GM21390 (cell line): ENCODE results near the gene SEMA6C.
"Not testable (repeated sequence)": the region's sequence is repeated elsewhere in the genome, so short reads cannot be mapped to it uniquely, and the experiment has no call there.

Experiments used
- ATAC-seq: cut with Tn5 transposase; IDR thresholded peaks from one replicate; pipeline ENCODE4 v1.9.1; 2021; ENCODE audit not compliant: unreplicated experiment

SEMA6C gene

DNA sequence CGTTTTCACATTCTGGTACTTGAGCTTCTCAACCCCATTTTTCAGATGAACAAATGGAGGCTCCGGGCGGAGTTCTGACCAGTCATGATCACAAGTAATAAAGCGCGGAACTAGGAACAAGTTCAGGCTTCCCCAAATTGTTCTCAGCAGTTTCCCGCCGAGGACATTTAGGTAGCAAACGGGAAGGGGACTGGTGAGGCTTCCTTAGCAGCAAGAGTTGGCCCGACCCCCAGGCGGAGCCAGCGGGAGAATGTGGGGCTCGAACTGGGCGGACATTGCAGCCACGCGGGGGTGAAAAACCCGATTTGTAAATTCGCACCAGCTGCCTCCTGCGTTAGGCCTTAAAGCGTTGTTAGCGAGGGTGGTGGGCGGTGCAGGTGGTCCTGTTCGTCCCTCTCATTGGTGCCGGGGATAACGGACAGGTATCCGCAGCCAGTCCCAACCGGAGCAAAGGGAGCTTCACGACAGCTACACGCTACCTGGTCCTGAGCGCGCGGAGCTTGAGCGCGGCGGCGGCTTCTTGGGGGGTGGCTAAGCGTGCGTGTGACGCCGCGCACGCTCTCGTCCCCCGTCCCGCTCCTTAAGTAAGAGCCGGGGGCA is 15.3 kb downstream of the SEMA6C start:
- ATAC-seq = no peak

DNA sequence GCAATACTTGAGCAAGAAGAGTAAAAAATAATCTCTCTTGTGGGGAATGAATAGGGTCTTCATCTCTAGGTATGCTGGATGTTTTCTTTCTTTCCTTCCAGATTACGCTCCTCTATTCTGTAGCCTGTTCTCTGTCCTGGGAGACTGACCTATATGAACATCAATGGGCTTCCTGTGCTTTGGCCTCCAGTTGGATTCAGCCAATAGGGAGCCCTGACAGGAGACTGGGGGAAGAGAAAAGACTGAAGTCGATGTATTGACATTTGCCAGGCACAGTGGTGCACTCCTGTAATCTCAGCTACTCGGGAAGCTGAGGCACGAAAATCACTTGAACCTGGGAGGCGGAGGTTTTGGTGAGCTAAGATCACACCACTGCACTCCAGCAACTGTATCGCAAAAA is 17.6 kb downstream of the SEMA6C start:
- no peak for ATAC-seq

DNA sequence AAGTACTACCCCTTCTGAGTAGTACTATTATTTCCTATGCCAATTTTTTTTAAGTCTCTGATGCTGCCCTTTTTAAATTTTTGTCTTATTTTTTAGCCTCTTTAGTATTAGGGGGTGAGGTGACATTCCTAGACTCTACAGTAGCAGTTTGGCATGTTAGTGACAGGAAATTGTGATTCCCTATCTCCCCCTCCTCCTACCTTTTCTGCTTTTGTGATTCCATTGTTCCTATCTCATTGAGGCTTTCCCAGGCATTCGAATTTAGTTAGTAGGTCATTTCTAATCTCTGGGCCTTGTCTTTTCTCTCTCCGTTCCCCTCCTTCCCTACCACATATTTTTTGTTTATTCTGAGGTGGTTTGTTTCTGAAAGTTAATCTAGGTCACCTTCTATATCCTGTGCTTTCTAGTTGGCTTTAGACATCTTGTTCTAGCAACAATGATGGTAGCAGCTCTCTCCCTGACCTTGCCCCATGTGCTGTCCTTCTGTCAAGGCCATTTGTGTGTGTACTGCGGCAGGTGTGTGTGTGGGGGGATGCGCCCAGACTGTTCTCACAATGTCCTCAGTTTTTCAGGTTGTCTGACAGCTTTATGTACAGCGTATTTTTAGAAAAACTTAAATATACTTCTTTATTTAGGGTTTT is 21.5 kb downstream of the SEMA6C start:
- ATAC-seq = no peak

DNA sequence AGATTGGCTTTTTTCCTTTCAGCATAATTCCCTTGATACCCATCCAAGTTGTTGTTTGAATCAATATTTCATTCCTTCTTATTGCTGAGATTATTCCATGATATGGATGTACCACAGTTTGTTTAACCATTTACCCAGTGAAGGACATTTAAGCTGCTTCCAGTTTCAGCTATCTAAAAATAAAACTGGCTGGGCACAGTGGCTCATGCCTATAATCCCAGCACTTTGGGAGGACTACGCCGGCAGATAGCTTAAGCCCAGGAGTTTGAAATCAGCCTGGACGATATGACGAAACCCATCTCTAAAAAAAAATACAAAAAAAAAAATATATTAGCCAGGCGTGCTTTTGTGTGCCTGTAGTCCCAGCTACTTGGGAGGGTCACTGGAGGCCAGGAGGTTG is 32.6 kb downstream of the SEMA6C start:
- no peak for ATAC-seq

DNA sequence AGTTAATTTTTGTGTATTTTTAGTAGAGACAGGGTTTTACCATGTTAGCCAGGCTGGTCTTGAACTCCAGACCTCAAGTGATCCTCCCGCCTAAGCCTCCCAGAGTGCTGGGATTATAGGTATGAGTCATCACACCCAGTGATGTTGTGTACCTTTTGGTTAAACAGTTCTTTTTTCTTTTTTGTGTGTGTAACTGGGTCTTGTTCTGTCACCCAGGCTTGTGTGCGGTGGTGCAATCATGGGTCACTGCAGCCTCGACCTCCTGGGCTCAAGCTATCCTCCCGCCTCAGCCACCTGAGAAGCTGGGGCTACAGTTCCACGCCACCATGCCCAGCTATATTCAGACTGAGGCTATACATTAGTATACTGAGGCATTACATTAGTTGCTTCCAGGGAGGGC is 38.1 kb downstream of the SEMA6C start:
- no peak for ATAC-seq

DNA sequence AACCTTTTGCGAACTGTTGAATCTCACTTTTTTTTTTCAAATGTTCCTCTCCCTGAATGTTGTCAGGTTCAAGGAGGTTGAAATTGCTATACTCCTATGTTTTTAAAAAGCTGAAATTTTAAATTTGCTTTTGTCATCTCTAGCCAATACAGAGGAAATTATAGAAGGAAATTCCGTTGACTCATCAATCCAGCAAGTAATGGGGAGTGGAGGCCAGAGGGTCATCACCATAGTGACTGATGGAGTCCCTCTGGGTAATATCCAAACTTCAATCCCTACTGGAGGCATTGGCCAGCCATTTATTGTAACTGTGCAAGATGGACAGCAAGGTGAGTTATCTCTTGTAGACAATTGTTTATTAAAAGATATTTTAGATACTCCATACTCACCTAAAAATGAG is 39.5 kb downstream of the SEMA6C start:
- no peak for ATAC-seq

DNA sequence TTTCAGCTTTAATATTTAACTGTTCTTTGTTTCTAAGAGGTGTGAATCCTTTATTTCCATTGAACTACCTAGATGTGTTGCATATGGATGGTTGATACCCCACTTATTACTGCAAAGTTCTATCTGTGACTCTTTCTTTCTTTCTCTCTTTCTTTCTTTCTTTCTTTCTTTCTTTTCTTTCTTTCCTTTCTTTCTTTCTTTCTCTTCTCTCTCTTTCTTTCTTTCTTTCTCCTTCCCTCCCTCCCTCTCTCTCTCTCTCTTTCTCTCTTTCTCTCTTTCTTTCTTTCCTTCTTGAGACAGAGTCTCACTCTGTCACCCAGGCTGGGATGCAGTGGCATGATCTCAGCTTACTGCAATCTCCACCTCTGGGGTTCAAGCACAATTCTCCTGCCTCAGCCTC is 41.8 kb downstream of the SEMA6C start:
- no peak for ATAC-seq

DNA sequence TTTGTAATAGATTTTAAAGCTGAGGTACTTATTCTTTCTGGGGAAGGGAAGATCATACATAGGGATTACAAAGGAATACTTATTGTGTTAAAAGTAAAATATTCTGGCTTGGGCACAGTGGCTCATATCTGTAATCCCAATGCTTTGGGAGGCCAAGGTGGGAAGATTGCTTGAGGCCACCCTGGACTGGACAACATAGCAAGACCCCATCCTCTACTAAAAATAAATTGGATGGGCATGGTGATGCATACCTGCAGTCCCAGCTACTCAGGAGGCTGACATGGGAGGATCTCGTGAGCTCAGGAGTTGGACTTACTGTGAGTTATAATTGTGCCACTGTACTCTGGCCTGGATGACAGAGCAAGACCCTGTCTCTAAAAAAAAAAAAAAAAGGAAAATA is 48.3 kb downstream of the SEMA6C start:
- ATAC-seq = no peak

DNA sequence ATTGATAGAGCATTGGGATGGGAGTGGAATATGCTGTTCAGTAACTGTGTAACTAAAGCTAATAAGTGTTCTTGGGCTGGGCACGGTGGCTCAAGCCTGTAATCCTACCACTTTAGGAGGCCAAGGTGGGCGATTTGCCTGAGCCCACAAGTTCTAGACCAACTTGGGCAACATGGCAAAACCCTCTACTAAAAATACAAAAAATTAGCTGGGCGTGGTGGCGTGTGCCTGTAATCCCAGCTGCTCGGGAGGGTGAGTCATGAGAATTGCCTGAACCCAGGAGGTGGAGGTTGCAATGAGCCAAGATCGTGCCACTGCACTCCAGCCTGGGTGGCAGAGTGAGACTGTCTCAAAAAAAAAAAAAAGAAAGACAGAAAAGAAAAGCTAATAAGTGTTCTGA is 49.0 kb downstream of the SEMA6C start:
- ATAC-seq = not testable (repeated sequence)

DNA sequence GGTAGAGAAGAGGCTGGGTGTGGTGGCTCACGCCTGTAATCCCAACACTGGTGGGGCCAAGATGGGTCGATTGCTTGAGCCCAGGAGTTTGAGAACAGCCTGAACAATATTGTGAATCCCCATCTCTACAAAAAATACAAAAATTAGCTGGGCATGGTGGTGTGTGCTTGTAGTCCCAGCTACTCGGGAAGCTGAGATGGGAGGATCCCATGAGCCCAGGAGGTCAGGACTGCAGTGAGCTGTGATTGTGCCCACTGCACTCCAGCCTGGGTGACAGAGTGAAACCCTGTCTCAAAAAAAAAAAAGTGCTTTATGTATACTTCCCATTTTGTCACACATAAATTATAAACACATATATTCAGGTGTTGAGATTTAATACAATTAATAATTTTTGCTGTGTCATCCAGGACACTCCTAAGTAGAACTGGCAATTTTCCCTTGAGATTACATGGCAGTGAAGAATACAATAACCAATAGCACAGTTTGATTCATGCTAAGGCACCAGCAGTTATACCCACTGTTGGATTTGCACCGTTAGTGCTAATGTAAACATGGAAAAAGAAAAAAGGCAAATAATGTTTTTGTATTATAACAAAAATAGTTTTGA is 60.4 kb downstream of the SEMA6C start:
- ATAC-seq = no peak
